ENCODE data around the gene CCL7.

DNA sequence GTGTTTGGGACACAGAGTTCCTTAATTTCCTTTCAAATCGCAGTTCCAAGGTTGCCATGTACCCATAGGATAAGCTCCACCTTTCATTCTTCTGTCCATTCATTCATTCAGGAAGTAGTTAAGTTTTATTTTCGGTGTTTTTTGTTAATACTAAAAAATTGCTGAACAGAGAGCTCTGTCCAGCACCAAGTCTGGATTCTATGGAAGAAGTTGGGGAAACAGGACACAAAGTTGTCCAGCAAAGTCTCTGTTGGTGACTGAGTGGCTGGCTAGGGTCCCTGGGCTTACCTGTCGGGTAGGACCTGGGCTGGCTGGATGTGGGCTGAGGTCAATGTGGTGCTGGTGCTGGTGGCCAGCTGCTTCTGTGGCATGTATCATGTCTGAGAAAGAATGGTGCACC is 32.6 kb upstream of the CCL7 start:
- TF ChIP-seq, protein P1, sequence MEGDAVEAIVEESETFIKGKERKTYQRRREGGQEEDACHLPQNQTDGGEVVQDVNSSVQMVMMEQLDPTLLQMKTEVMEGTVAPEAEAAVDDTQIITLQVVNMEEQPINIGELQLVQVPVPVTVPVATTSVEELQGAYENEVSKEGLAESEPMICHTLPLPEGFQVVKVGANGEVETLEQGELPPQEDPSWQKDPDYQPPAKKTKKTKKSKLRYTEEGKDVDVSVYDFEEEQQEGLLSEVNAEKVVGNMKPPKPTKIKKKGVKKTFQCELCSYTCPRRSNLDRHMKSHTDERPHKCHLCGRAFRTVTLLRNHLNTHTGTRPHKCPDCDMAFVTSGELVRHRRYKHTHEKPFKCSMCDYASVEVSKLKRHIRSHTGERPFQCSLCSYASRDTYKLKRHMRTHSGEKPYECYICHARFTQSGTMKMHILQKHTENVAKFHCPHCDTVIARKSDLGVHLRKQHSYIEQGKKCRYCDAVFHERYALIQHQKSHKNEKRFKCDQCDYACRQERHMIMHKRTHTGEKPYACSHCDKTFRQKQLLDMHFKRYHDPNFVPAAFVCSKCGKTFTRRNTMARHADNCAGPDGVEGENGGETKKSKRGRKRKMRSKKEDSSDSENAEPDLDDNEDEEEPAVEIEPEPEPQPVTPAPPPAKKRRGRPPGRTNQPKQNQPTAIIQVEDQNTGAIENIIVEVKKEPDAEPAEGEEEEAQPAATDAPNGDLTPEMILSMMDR (IDR thresholded peaks at IDR 0.05) = no peak
- TF ChIP-seq POLR2A (IDR thresholded peaks at IDR 0.05) = no peak
